ENCODE results near the gene PTGES. TPM values are rescaled to one million over a fixed set of nuclear protein-coding genes. Genes with fewer than 3 reads are reported as not detected.

The PTGES gene
- total and polyA plus RNA-seq, 9 of the 15 experiments (the other 6 are each of a cell fraction or from before 2014, with no cell fraction given), result 0.13 TPM; not detected in 8

- ChIA-PET CTCF (ENCODE audit: low intra/inter-chr PET ratio) (interaction anchor here (0.7 to 1.0 kb wide), 3 partner anchors 49 to 531 kb away, joined by 3 to 5 read pairs (median 4); no protein-coding TSS in a partner anchor), POLR2A (interaction anchor here (0.6 to 1.3 kb wide), 6 partner anchors 25 to 93 kb away, joined by 3 to 5 read pairs (median 4); no protein-coding TSS in a partner anchor)
- no peak for FAIRE-seq
- ATAC-seq, result no peak
- no peaks in the 10 kb centered on the region for H3K9me1 ChIP-seq (ENCODE audit: control insufficient read depth, insufficient read depth, low read length)
- no peaks in the 10 kb centered on the region for H4K20me1 ChIP-seq (replicated peaks; ENCODE audit: control insufficient read depth, insufficient read depth, low read length)
- H3K4me2 ChIP-seq (ENCODE audit: insufficient read depth, low read length), result no peak overlapping the region
- DNase-seq (ENCODE audit: extremely low read depth in 1 of 4, low spot score in 3 of 4), result no peak
- no peaks in the 10 kb centered on the region for H3K36me3 ChIP-seq (ENCODE audit: control insufficient read depth, insufficient read depth, low read length)
- peaks cover 15 to 24% of the 10 kb centered on the region in 2 experiments; a peak in 4 of 5 replicates for H3K4me1 ChIP-seq (replicated peaks in 1 of 2; ENCODE audit: control insufficient read depth in 2 of 2, insufficient read depth in 2 of 2, low read length in 2 of 2)
- no peaks in the 10 kb centered on the region for H3K27me3 ChIP-seq (ENCODE audit: control insufficient read depth in 2 of 2, insufficient read depth in 2 of 2, low read length in 2 of 2)
- H2AFZ ChIP-seq (ENCODE audit: low read depth, low read length), result peak overlapping the region; percentile 2; the same call in 1 of the 2 replicates
- WGBS (ENCODE audit: insufficient coverage, low coverage, missing lambda C conversion rate), result 25% methylated on average over 10 of the region's 10 CpGs
- intact Hi-C loops (cut with micrococcal nuclease), result loop anchor here (10.0 kb wide), 1 partner anchor 652 kb away; no protein-coding TSS in a partner anchor
- BruUV-seq (replicated peaks), result no TSS peak
- H3K9ac ChIP-seq (ENCODE audit: insufficient read depth in 1 of 2, low read depth in 2 of 2, low read length in 2 of 2), result no peak overlapping the region
- no peaks in the 10 kb centered on the region for H3K79me2 ChIP-seq (ENCODE audit: control insufficient read depth, insufficient read depth, low read length)
- TF ChIP-seq GABPB1 (CRISPR knock-in tag; IDR thresholded peaks at IDR 0.05) (no peak), ZNF780A (CRISPR knock-in tag; IDR thresholded peaks at IDR 0.05) (no peak), ZBTB1 (CRISPR knock-in tag; IDR thresholded peaks at IDR 0.05; ENCODE audit: borderline replicate concordance, low read depth) (no peak), TAF15 (IDR thresholded peaks at IDR 0.05; ENCODE audit: low read depth, low read length) (no peak), MTF1 (CRISPR knock-in tag; IDR thresholded peaks at IDR 0.05; ENCODE audit: borderline replicate concordance) (no peak), NCOA4 (IDR thresholded peaks at IDR 0.05; ENCODE audit: partially characterized antibody) (no peak), KAT2B (IDR thresholded peaks at IDR 0.05; ENCODE audit: low read depth, low read length) (no peak), ZHX1 (conservative IDR thresholded peaks at IDR 0.05; ENCODE audit: low read length) (no peak), ADNP (tag; IDR thresholded peaks at IDR 0.05) (no peak), ZNF644 (tag; IDR thresholded peaks at IDR 0.05; ENCODE audit: low read depth) (no peak), EGR1 (conservative IDR thresholded peaks at IDR 0.05) (no peak), ZNF316 (IDR thresholded peaks at IDR 0.05) (no peak), ZNF408 (CRISPR knock-in tag; IDR thresholded peaks at IDR 0.05; ENCODE audit: low read depth) (no peak)
- in situ Hi-C loops (cut with MboI), result loop anchor here (10.0 to 25.0 kb wide), 2 partner anchors 1092 to 1499 kb away; partner anchors contain the start of genes GOLGA2 and SWI5
- H3K27ac ChIP-seq (ENCODE audit: extremely low read depth, low read depth, low read length), result no peak overlapping the region
- H3K4me3 ChIP-seq, result no peak overlapping the region
- no peaks in the 10 kb centered on the region for H3K9me3 ChIP-seq (replicated peaks; ENCODE audit: control insufficient read depth, insufficient read depth, low read depth, low read length)
Observed at GRCh38 chr9:129786481-129786880, 33.6 kb upstream of the PTGES start.
